Astrocyte of the cerebellum (primary cell): ENCODE results near the gene CDH24.

Experiments
- DNase-seq: peaks from one replicate; pipeline ENCODE4 v3.0.0-alpha.2; 2011; ENCODE audit warnings: low read depth
- H3K4me3 ChIP-seq: 2 replicates; pipeline ENCODE4 v1.5.1; 2011; ENCODE audit warnings: mild to moderate bottlenecking, low read depth, low read length, moderate library complexity
- CTCF ChIP-seq: IDR thresholded peaks from 2 replicates; pipeline ENCODE4 v1.5.1; 2012; ENCODE audit warnings: low read length, low read depth, moderate library complexity, mild to moderate bottlenecking; ENCODE audit errors: missing control alignments
- in situ Hi-C: cut with HindIII; loops from 2 replicates; pipeline ENCODE4 v1.10.0; 2017; ENCODE audit warnings: low sequenced_read_pairs

CDH24 gene

GRCh38 chr14:23009939-23010726 is 47.2 kb downstream of the CDH24 start, which contains the start of gene C14orf93:
Gene C14orf93 (minus strand): TSS chr14:23010143. CDS start chr14:22999023, 11,120 bp downstream.
- in situ Hi-C loops, result loop anchor here (10.0 kb wide), 1 partner anchor 85 kb away; the partner anchor contains the start of genes ACIN1 and C14orf119

GRCh38 chr14:23009483-23009938 is 47.8 kb downstream of the CDH24 start:
- H3K4me3 ChIP-seq, result peak overlapping the region; percentile 40
- in situ Hi-C loops, result loop anchor here (10.0 kb wide), 1 partner anchor 85 kb away; the partner anchor contains the start of genes ACIN1 and C14orf119
- TF ChIP-seq CTCF, result no peak
- no peak for DNase-seq

More at GRCh38 chr14:23009939-23010726, 47.2 kb downstream of the CDH24 start, which contains the start of gene C14orf93:
- no peak for DNase-seq
- H3K4me3 ChIP-seq, result peak within 1 kb of the TSS; percentile 40
- TF ChIP-seq CTCF, result no peak

- no peak overlapping the region for H3K4me3 ChIP-seq
- TF ChIP-seq CTCF, result no peak
- no peak for DNase-seq
- in situ Hi-C loops, result loop anchor here (10.0 kb wide), 1 partner anchor 86 kb away; the partner anchor contains the start of genes ACIN1 and C14orf119
Measured at GRCh38 chr14:23008831-23009230, 48.5 kb downstream of the CDH24 start.

GRCh38 chr14:23006544-23007419 is 50.5 kb downstream of the CDH24 start:
- peak; percentile 96 for DNase-seq
- H3K4me3 ChIP-seq, result peak overlapping the region; percentile 68
- in situ Hi-C loops, result loop anchor here (10.0 kb wide), 1 partner anchor 88 kb away; the partner anchor contains the start of genes ACIN1 and C14orf119
- peak; percentile 32 for TF ChIP-seq CTCF

- H3K4me3 ChIP-seq, result peak overlapping the region; percentile 68
- TF ChIP-seq CTCF, result no peak
- no peak for DNase-seq
- in situ Hi-C loops, result loop anchor here (10.0 kb wide), 1 partner anchor 89 kb away; the partner anchor contains the start of genes ACIN1 and C14orf119
Measured at GRCh38 chr14:23006188-23006534, 51.2 kb downstream of the CDH24 start.
